Vagina (tissue), 2 donors: ENCODE results near the gene TRAPPC13. TPM values are rescaled to one million over a fixed set of nuclear protein-coding genes. Genes with fewer than 3 reads are reported as not detected.
A peak's percentile ranks its signal among the peaks of the same experiment; 100 is the strongest.
"Not testable (repeated sequence)": the region's sequence is repeated elsewhere in the genome, so short reads cannot be mapped to it uniquely, and the experiment has no call there.

Source experiments
- DNase-seq, 2 donors: peaks; one replicate each; pipeline ENCODE4 v3.0.0-alpha.2; 2017; ENCODE audit errors: extremely low spot score in 2 of 2
- H3K27ac ChIP-seq: fragments of 200-600 bp; sonication (generic); one replicate; pipeline ENCODE4 v1.5.1; 2019
- H3K27me3 ChIP-seq: fragments of 200-600 bp; sonication (generic); one replicate; pipeline ENCODE4 v1.5.1; 2019
- H3K36me3 ChIP-seq, 2 donors: fragments of 200-600 bp; sonication (generic); one replicate each; pipeline ENCODE4 v1.5.1; 2017 to 2019
- H3K4me1 ChIP-seq: fragments of 200-600 bp; sonication (generic); one replicate; pipeline ENCODE4 v1.5.1; 2019
- H3K4me3 ChIP-seq, 2 donors: fragments of 200-600 bp; sonication (generic); 1 replicate in 1 of 2; 2 replicates in 1 of 2; pipeline ENCODE4 v1.5.1; 2016 to 2019
- H3K9me3 ChIP-seq: fragments of 200-600 bp; sonication (generic); one replicate; pipeline ENCODE4 v1.5.1; 2019
- CTCF ChIP-seq, 3 experiments: fragments of 450-650 bp in 2 of 3; fragments of 200-600 bp in 1 of 3; sonication (generic) in 1 of 3; IDR thresholded peaks; one replicate each; pipeline ENCODE4 v1.5.1; 2017 to 2019; ENCODE audit warnings: antibody characterized with exemption in 3 of 3, mild to moderate bottlenecking in 2 of 3, moderate library complexity in 2 of 3
- POLR2A ChIP-seq, 2 donors: fragments of 450-650 bp; IDR thresholded peaks; one replicate each; pipeline ENCODE4 v1.6.1; 2017; ENCODE audit warnings: antibody characterized with exemption in 2 of 2, mild to moderate bottlenecking in 2 of 2, moderate library complexity in 2 of 2
- POLR2AphosphoS5 ChIP-seq, 2 donors: sonication (generic); formaldehyde crosslinking; IDR thresholded peaks; one replicate each; pipeline ENCODE4 v1.9.0; 2017; ENCODE audit warnings: antibody characterized with exemption in 2 of 2, mild to moderate bottlenecking in 2 of 2, low read depth in 1 of 2; ENCODE audit not compliant: insufficient read depth in 1 of 2
- intact Hi-C: fragments of 100-400 bp; cut with DNase I; formaldehyde crosslinking; loops from one replicate; pipeline ENCODE4 v1.15.1; 2023
- total RNA-seq: library from RNA; depleted of rRNA; stranded (reverse); fragments of >200 nt; gene quantifications from one replicate; pipeline ENCODE4 v1.2.3, GENCODE V29; 2016

The TRAPPC13 gene
- total RNA-seq, 1 donor from 2014 or later: 11.0 TPM

GRCh38 chr5:65612298-65612907 is 12.4 kb upstream of the TRAPPC13 start:
- no peak for TF ChIP-seq CTCF (IDR thresholded peaks at IDR 0.05)
- no peak for TF ChIP-seq POLR2AphosphoS5 (IDR thresholded peaks at IDR 0.05; ENCODE audit: insufficient read depth in 1 of 2, low read depth in 1 of 2)
- no peak for TF ChIP-seq POLR2A (IDR thresholded peaks at IDR 0.05)

GRCh38 chr5:65620021-65620420 is 4.8 kb upstream of the TRAPPC13 start:
- Histone ChIP-seq H3K9me3 (no peaks in the 10 kb centered on the region), H3K27ac (no peak overlapping the region), H3K4me3 (no peak overlapping the region), H3K27me3 (no peaks in the 10 kb centered on the region), H3K36me3 (no peaks in the 10 kb centered on the region), H3K4me1 (peaks cover 23% of the 10 kb centered on the region)
- intact Hi-C loops: no loop called here
- TF ChIP-seq CTCF (IDR thresholded peaks at IDR 0.05): no peak
- DNase-seq: no peak

More at GRCh38 chr5:65612298-65612907, 12.4 kb upstream of the TRAPPC13 start:
- Histone ChIP-seq H3K27ac (no peak overlapping the region), H3K9me3 (no peaks in the 10 kb centered on the region), H3K4me3 (no peak overlapping the region), H3K36me3 (peaks cover 0 to 53% of the 10 kb centered on the region in 2 donors), H3K4me1 (no peaks in the 10 kb centered on the region), H3K27me3 (no peaks in the 10 kb centered on the region)
- no peak for DNase-seq
- intact Hi-C loops: no loop called here

- DNase-seq, intact Hi-C loops, H3K9me3 ChIP-seq, H3K27me3 ChIP-seq, H3K27ac ChIP-seq, H3K4me3 ChIP-seq, H3K36me3 ChIP-seq: not testable (repeated sequence)
- H3K4me1 ChIP-seq: peaks cover 39% of the 10 kb centered on the region
These were observed 2.9 kb upstream of the TRAPPC13 start for GRCh38 chr5:65621961-65622360.

GRCh38 chr5:65623482-65623881 is 1.3 kb upstream of the TRAPPC13 start:
- no peaks in the 10 kb centered on the region for H3K27me3 ChIP-seq
- peak overlapping the region; percentile 70 for H3K27ac ChIP-seq
- intact Hi-C loops: no loop called here
- H3K36me3 ChIP-seq: no peaks in the 10 kb centered on the region
- no peaks in the 10 kb centered on the region for H3K9me3 ChIP-seq
- no peak for DNase-seq
- no peak for TF ChIP-seq CTCF (IDR thresholded peaks at IDR 0.05)
- TF ChIP-seq POLR2A (IDR thresholded peaks at IDR 0.05): no peak
- TF ChIP-seq POLR2AphosphoS5 (IDR thresholded peaks at IDR 0.05; ENCODE audit: insufficient read depth in 1 of 2, low read depth in 1 of 2): no peak
- H3K4me3 ChIP-seq: peak overlapping the region; percentile 64 to 70
- peaks cover 39% of the 10 kb centered on the region for H3K4me1 ChIP-seq

- H3K9me3 ChIP-seq: no peaks in the 10 kb centered on the region
- TF ChIP-seq POLR2AphosphoS5 (IDR thresholded peaks at IDR 0.05; ENCODE audit: insufficient read depth in 1 of 2, low read depth in 1 of 2) (peak; percentile 79 to 85), POLR2A (IDR thresholded peaks at IDR 0.05) (no peak), CTCF (IDR thresholded peaks at IDR 0.05) (no peak)
- peaks cover 0 to under 1% of the 10 kb centered on the region in 2 donors for H3K36me3 ChIP-seq
- H3K4me1 ChIP-seq: peaks cover 36% of the 10 kb centered on the region
- intact Hi-C loops: no loop called here
- H3K27ac ChIP-seq: peak within 1 kb of the TSS; percentile 70
- peak in 1 of 2 donors; percentile 95 for DNase-seq
- peak within 1 kb of the TSS; percentile 64 to 70 for H3K4me3 ChIP-seq
- no peaks in the 10 kb centered on the region for H3K27me3 ChIP-seq
These were observed 729 bp upstream of the TRAPPC13 start, which contains the start of gene TRIM23 for GRCh38 chr5:65624025-65624570. TSS of gene TRIM23 (minus strand) at chr5:65624333. CDS start at chr5:65624274, 59 bp downstream.
